WTC11 (cell line): Measurements from ENCODE around the gene FGF18. TPM values are rescaled to one million over a fixed set of nuclear protein-coding genes. Genes with fewer than 3 reads are reported as not detected.

ENCODE experiments used
- ATAC-seq: fragments of 200-7000 bp; cut with Tn5 transposase; 2 replicates; pipeline ENCODE4 v1.10.0; 2021; ENCODE audit warnings: mild to moderate bottlenecking, moderate library complexity
- CTCF ChIA-PET: fragments of 300-600 bp; sonication (Branson Sonifier 250); formaldehyde crosslinking; loops from one replicate; lab custom pipeline; 2021; ENCODE audit warnings: antibody characterized with exemption; lab: Charles Lee
- POLR2A ChIA-PET: fragments of 350-600 bp; sonication (Branson Sonifier 250); formaldehyde crosslinking; loops from one replicate; lab custom pipeline; 2021; ENCODE audit warnings: antibody characterized with exemption; lab: Charles Lee
- DNase-seq: peaks from one replicate; pipeline ENCODE4 v3.0.0; 2021; ENCODE audit warnings: low spot score
- H3K27ac Mint-ChIP-seq: 2 replicates; pipeline ENCODE4 v1.8.0; 2021; ENCODE audit warnings: mixed read lengths
- H3K27me3 Mint-ChIP-seq: 2 replicates; pipeline ENCODE4 v1.8.0; 2021; ENCODE audit warnings: low read depth, mild to moderate bottlenecking, moderate library complexity, mixed read lengths
- H3K36me3 Mint-ChIP-seq: 2 replicates; pipeline ENCODE4 v1.8.0; 2021; ENCODE audit warnings: mixed read lengths
- H3K4me1 Mint-ChIP-seq: 2 replicates; pipeline ENCODE4 v1.8.0; 2022; ENCODE audit warnings: mixed read lengths
- H3K4me3 Mint-ChIP-seq: 2 replicates; pipeline ENCODE4 v1.8.0; 2021; ENCODE audit warnings: mild to moderate bottlenecking, moderate library complexity, mixed read lengths
- H3K9me3 Mint-ChIP-seq: 2 replicates; pipeline ENCODE4 v1.8.0; 2021; ENCODE audit warnings: mixed read lengths
- E2F5 ChIP-seq: sonication (generic); formaldehyde crosslinking; IDR thresholded peaks from 2 replicates; pipeline ENCODE4 v1.8.1; 2022; ENCODE audit warnings: mild to moderate bottlenecking, moderate library complexity, missing genetic modification reagents
- GRHL2 ChIP-seq: fragments of 250-450 bp; sonication (Bioruptor Pico); IDR thresholded peaks from 2 replicates; pipeline ENCODE4 v1.8.0; 2022; ENCODE audit warnings: mild to moderate bottlenecking, moderate library complexity; ENCODE audit not compliant: insufficient replicate concordance, severe bottlenecking
- MXD4 ChIP-seq: fragments of 250-450 bp; sonication (Bioruptor Pico); IDR thresholded peaks from 2 replicates; pipeline ENCODE4 v1.8.0; 2021; ENCODE audit warnings: mild to moderate bottlenecking, moderate library complexity, borderline replicate concordance
- NR2C2 ChIP-seq: sonication (generic); formaldehyde crosslinking; IDR thresholded peaks from 2 replicates; pipeline ENCODE4 v1.8.0; 2022; ENCODE audit warnings: mild to moderate bottlenecking, missing genetic modification reagents
- OVOL2 ChIP-seq: fragments of 250-450 bp; sonication (Bioruptor Pico); IDR thresholded peaks from 2 replicates; pipeline ENCODE4 v1.9.0; 2021; ENCODE audit warnings: mild to moderate bottlenecking, borderline replicate concordance
- TEAD1 ChIP-seq: sonication (generic); formaldehyde crosslinking; IDR thresholded peaks from 2 replicates; pipeline ENCODE4 v1.8.0; 2022; ENCODE audit warnings: mild to moderate bottlenecking, missing genetic modification reagents
- TP53 ChIP-seq: sonication (generic); formaldehyde crosslinking; IDR thresholded peaks from 2 replicates; pipeline ENCODE4 v1.8.1; 2023; ENCODE audit warnings: mild to moderate bottlenecking, missing genetic modification reagents
- ZNF263 ChIP-seq: sonication (generic); formaldehyde crosslinking; IDR thresholded peaks from 2 replicates; pipeline ENCODE4 v1.8.1; 2022; ENCODE audit warnings: low read depth, mild to moderate bottlenecking, moderate library complexity, missing genetic modification reagents
- total RNA-seq: library from RNA; stranded (reverse); gene quantifications from 3 replicates; pipeline ENCODE4 v1.2.3, GENCODE V29; 2021
- TF ChIP-seq, protein P1 (sequence below): sonication (generic); formaldehyde crosslinking; IDR thresholded peaks from 2 replicates; pipeline ENCODE4 v1.8.0; 2023; ENCODE audit warnings: mild to moderate bottlenecking, missing genetic modification reagents
- TF ChIP-seq, protein P2 (sequence below): sonication (generic); formaldehyde crosslinking; IDR thresholded peaks from 2 replicates; pipeline ENCODE4 v1.8.0; 2023; ENCODE audit warnings: missing genetic modification reagents, mild to moderate bottlenecking, borderline replicate concordance
- TF ChIP-seq, protein P3 (sequence below): fragments of 250-450 bp; sonication (Bioruptor Pico); IDR thresholded peaks from 2 replicates; pipeline ENCODE4 v1.9.0; 2021; ENCODE audit warnings: mild to moderate bottlenecking, borderline replicate concordance
- TF ChIP-seq, protein P4 (sequence below): sonication (generic); formaldehyde crosslinking; IDR thresholded peaks from 2 replicates; pipeline ENCODE4 v1.8.1; 2023; ENCODE audit warnings: mild to moderate bottlenecking, missing genetic modification reagents
- TF ChIP-seq, protein P5 (sequence below): sonication (generic); formaldehyde crosslinking; IDR thresholded peaks from 2 replicates; pipeline ENCODE4 v1.8.0; 2022; ENCODE audit warnings: missing genetic modification reagents

Gene FGF18
- total RNA-seq, 1 experiment from 2014 or later, result 0.72 TPM

- TF ChIP-seq, protein P1, sequence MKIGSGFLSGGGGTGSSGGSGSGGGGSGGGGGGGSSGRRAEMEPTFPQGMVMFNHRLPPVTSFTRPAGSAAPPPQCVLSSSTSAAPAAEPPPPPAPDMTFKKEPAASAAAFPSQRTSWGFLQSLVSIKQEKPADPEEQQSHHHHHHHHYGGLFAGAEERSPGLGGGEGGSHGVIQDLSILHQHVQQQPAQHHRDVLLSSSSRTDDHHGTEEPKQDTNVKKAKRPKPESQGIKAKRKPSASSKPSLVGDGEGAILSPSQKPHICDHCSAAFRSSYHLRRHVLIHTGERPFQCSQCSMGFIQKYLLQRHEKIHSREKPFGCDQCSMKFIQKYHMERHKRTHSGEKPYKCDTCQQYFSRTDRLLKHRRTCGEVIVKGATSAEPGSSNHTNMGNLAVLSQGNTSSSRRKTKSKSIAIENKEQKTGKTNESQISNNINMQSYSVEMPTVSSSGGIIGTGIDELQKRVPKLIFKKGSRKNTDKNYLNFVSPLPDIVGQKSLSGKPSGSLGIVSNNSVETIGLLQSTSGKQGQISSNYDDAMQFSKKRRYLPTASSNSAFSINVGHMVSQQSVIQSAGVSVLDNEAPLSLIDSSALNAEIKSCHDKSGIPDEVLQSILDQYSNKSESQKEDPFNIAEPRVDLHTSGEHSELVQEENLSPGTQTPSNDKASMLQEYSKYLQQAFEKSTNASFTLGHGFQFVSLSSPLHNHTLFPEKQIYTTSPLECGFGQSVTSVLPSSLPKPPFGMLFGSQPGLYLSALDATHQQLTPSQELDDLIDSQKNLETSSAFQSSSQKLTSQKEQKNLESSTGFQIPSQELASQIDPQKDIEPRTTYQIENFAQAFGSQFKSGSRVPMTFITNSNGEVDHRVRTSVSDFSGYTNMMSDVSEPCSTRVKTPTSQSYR, result no peak
- TF ChIP-seq GRHL2 (CRISPR knock-in tag), result no peak
- TF ChIP-seq OVOL2 (CRISPR knock-in tag), result no peak
- TF ChIP-seq TP53, result no peak
- TF ChIP-seq TEAD1 (CRISPR knock-in tag), result no peak
- TF ChIP-seq, protein P2, sequence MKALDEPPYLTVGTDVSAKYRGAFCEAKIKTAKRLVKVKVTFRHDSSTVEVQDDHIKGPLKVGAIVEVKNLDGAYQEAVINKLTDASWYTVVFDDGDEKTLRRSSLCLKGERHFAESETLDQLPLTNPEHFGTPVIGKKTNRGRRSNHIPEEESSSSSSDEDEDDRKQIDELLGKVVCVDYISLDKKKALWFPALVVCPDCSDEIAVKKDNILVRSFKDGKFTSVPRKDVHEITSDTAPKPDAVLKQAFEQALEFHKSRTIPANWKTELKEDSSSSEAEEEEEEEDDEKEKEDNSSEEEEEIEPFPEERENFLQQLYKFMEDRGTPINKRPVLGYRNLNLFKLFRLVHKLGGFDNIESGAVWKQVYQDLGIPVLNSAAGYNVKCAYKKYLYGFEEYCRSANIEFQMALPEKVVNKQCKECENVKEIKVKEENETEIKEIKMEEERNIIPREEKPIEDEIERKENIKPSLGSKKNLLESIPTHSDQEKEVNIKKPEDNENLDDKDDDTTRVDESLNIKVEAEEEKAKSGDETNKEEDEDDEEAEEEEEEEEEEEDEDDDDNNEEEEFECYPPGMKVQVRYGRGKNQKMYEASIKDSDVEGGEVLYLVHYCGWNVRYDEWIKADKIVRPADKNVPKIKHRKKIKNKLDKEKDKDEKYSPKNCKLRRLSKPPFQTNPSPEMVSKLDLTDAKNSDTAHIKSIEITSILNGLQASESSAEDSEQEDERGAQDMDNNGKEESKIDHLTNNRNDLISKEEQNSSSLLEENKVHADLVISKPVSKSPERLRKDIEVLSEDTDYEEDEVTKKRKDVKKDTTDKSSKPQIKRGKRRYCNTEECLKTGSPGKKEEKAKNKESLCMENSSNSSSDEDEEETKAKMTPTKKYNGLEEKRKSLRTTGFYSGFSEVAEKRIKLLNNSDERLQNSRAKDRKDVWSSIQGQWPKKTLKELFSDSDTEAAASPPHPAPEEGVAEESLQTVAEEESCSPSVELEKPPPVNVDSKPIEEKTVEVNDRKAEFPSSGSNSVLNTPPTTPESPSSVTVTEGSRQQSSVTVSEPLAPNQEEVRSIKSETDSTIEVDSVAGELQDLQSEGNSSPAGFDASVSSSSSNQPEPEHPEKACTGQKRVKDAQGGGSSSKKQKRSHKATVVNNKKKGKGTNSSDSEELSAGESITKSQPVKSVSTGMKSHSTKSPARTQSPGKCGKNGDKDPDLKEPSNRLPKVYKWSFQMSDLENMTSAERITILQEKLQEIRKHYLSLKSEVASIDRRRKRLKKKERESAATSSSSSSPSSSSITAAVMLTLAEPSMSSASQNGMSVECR (CRISPR knock-in tag), result no peak
- no peak for TF ChIP-seq MXD4 (CRISPR knock-in tag)
- TF ChIP-seq E2F5, result no peak
- no peak for TF ChIP-seq ZNF263 (CRISPR knock-in tag)
- TF ChIP-seq, protein P3, sequence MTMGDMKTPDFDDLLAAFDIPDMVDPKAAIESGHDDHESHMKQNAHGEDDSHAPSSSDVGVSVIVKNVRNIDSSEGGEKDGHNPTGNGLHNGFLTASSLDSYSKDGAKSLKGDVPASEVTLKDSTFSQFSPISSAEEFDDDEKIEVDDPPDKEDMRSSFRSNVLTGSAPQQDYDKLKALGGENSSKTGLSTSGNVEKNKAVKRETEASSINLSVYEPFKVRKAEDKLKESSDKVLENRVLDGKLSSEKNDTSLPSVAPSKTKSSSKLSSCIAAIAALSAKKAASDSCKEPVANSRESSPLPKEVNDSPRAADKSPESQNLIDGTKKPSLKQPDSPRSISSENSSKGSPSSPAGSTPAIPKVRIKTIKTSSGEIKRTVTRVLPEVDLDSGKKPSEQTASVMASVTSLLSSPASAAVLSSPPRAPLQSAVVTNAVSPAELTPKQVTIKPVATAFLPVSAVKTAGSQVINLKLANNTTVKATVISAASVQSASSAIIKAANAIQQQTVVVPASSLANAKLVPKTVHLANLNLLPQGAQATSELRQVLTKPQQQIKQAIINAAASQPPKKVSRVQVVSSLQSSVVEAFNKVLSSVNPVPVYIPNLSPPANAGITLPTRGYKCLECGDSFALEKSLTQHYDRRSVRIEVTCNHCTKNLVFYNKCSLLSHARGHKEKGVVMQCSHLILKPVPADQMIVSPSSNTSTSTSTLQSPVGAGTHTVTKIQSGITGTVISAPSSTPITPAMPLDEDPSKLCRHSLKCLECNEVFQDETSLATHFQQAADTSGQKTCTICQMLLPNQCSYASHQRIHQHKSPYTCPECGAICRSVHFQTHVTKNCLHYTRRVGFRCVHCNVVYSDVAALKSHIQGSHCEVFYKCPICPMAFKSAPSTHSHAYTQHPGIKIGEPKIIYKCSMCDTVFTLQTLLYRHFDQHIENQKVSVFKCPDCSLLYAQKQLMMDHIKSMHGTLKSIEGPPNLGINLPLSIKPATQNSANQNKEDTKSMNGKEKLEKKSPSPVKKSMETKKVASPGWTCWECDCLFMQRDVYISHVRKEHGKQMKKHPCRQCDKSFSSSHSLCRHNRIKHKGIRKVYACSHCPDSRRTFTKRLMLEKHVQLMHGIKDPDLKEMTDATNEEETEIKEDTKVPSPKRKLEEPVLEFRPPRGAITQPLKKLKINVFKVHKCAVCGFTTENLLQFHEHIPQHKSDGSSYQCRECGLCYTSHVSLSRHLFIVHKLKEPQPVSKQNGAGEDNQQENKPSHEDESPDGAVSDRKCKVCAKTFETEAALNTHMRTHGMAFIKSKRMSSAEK, result no peak
These were observed 56.1 kb downstream of the FGF18 start (continued) for GRCh38 chr5:171475596-171475995.

GRCh38 chr5:171476701-171477100 is 57.3 kb downstream of the FGF18 start:
- ChIA-PET POLR2A (no interaction called here), CTCF (no interaction called here)
- Mint-ChIP-seq H3K4me3 (no peak overlapping the region), H3K36me3 (no peaks in the 10 kb centered on the region), H3K4me1 (peaks cover 4% of the 10 kb centered on the region), H3K9me3 (no peaks in the 10 kb centered on the region), H3K27me3 (no peaks in the 10 kb centered on the region; the same call in none of the 2 replicates), H3K27ac (no peak overlapping the region)
- no peak for DNase-seq
- ATAC-seq, result no peak
- TF ChIP-seq, protein P4, sequence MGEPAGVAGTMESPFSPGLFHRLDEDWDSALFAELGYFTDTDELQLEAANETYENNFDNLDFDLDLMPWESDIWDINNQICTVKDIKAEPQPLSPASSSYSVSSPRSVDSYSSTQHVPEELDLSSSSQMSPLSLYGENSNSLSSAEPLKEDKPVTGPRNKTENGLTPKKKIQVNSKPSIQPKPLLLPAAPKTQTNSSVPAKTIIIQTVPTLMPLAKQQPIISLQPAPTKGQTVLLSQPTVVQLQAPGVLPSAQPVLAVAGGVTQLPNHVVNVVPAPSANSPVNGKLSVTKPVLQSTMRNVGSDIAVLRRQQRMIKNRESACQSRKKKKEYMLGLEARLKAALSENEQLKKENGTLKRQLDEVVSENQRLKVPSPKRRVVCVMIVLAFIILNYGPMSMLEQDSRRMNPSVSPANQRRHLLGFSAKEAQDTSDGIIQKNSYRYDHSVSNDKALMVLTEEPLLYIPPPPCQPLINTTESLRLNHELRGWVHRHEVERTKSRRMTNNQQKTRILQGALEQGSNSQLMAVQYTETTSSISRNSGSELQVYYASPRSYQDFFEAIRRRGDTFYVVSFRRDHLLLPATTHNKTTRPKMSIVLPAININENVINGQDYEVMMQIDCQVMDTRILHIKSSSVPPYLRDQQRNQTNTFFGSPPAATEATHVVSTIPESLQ (CRISPR knock-in tag), result no peak
- no peak for TF ChIP-seq NR2C2 (CRISPR knock-in tag)
- TF ChIP-seq, protein P3, result no peak
- TF ChIP-seq, protein P5, sequence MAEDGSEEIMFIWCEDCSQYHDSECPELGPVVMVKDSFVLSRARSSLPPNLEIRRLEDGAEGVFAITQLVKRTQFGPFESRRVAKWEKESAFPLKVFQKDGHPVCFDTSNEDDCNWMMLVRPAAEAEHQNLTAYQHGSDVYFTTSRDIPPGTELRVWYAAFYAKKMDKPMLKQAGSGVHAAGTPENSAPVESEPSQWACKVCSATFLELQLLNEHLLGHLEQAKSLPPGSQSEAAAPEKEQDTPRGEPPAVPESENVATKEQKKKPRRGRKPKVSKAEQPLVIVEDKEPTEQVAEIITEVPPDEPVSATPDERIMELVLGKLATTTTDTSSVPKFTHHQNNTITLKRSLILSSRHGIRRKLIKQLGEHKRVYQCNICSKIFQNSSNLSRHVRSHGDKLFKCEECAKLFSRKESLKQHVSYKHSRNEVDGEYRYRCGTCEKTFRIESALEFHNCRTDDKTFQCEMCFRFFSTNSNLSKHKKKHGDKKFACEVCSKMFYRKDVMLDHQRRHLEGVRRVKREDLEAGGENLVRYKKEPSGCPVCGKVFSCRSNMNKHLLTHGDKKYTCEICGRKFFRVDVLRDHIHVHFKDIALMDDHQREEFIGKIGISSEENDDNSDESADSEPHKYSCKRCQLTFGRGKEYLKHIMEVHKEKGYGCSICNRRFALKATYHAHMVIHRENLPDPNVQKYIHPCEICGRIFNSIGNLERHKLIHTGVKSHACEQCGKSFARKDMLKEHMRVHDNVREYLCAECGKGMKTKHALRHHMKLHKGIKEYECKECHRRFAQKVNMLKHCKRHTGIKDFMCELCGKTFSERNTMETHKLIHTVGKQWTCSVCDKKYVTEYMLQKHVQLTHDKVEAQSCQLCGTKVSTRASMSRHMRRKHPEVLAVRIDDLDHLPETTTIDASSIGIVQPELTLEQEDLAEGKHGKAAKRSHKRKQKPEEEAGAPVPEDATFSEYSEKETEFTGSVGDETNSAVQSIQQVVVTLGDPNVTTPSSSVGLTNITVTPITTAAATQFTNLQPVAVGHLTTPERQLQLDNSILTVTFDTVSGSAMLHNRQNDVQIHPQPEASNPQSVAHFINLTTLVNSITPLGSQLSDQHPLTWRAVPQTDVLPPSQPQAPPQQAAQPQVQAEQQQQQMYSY (CRISPR knock-in tag), result no peak
